ENCODE measurements around the gene PGS1.

GRCh38 chr17:78395155-78395554 lies 16.7 kb downstream of the PGS1 start:
- no peak for TF ChIP-seq CTBP2 (IDR thresholded peaks at IDR 0.05; ENCODE audit: borderline replicate concordance, insufficient read depth, insufficient read length, low read length)
- no peak for TF ChIP-seq CTCF (IDR thresholded peaks at IDR 0.05; ENCODE audit: control extremely low read depth in 1 of 3, insufficient read depth in 1 of 3, low read depth in 1 of 3, low read length in 3 of 3)
- no peak for TF ChIP-seq EGR1 (IDR thresholded peaks at IDR 0.05; ENCODE audit: borderline replicate concordance, low read depth, low read length)
- TF ChIP-seq TAF1 (IDR thresholded peaks at IDR 0.05; ENCODE audit: low read depth, low read length), result no peak
- no peak for TF ChIP-seq PHF8 (conservative IDR thresholded peaks at IDR 0.05; ENCODE audit: low read depth, low read length)
- no peak for TF ChIP-seq KDM1A (IDR thresholded peaks at IDR 0.05; ENCODE audit: borderline replicate concordance, low read length)
- no peak for TF ChIP-seq RNF2 (IDR thresholded peaks at IDR 0.05; ENCODE audit: borderline replicate concordance, low read depth, low read length, missing control alignments, poor library complexity, severe bottlenecking)
- TF ChIP-seq SIN3A (conservative IDR thresholded peaks at IDR 0.05 in 1 of 2, IDR thresholded peaks at IDR 0.05 in 1 of 2; ENCODE audit: low read depth in 1 of 2, low read length in 2 of 2), result no peak
- TF ChIP-seq EP300 (IDR thresholded peaks at IDR 0.05; ENCODE audit: borderline replicate concordance in 1 of 2, low read depth in 2 of 2, low read length in 2 of 2), result no peak
- no peak for TF ChIP-seq GABPA (IDR thresholded peaks at IDR 0.05; ENCODE audit: borderline replicate concordance, insufficient read depth, low read length)
- no peak for TF ChIP-seq ATF2 (IDR thresholded peaks at IDR 0.05; ENCODE audit: low read length)
